ENCODE measurements around the gene TNFRSF1A.

TNFRSF1A gene

GRCh38 chr12:6330999-6331714 lies 10.7 kb downstream of the TNFRSF1A start:
- H3K4me3 ChIP-seq (ENCODE audit: low read depth, low read length), result no peak overlapping the region
- no peak for TF ChIP-seq CTCF (IDR thresholded peaks at IDR 0.05; ENCODE audit: borderline replicate concordance, insufficient read depth, low read depth, low read length)

GRCh38 chr12:6330192-6330591 lies 11.7 kb downstream of the TNFRSF1A start:
- H3K4me3 ChIP-seq (ENCODE audit: low read depth, low read length), result no peak overlapping the region
- TF ChIP-seq CTCF (IDR thresholded peaks at IDR 0.05; ENCODE audit: borderline replicate concordance, insufficient read depth, low read depth, low read length), result no peak

- H3K4me3 ChIP-seq (ENCODE audit: low read depth, low read length), result no peak overlapping the region
- TF ChIP-seq CTCF (IDR thresholded peaks at IDR 0.05; ENCODE audit: borderline replicate concordance, insufficient read depth, low read depth, low read length), result no peak
Observed at GRCh38 chr12:6329703-6330064, 12.2 kb downstream of the TNFRSF1A start.

- TF ChIP-seq CTCF (IDR thresholded peaks at IDR 0.05; ENCODE audit: borderline replicate concordance, insufficient read depth, low read depth, low read length), result no peak
- no peak overlapping the region for H3K4me3 ChIP-seq (ENCODE audit: low read depth, low read length)
Observed at GRCh38 chr12:6328945-6329702, 12.8 kb downstream of the TNFRSF1A start.

GRCh38 chr12:6328045-6328779 lies 13.7 kb downstream of the TNFRSF1A start:
- H3K4me3 ChIP-seq (ENCODE audit: low read depth, low read length), result no peak overlapping the region
- no peak for TF ChIP-seq CTCF (IDR thresholded peaks at IDR 0.05; ENCODE audit: borderline replicate concordance, insufficient read depth, low read depth, low read length)

- no peak for TF ChIP-seq CTCF (IDR thresholded peaks at IDR 0.05; ENCODE audit: borderline replicate concordance, insufficient read depth, low read depth, low read length)
- no peak overlapping the region for H3K4me3 ChIP-seq (ENCODE audit: low read depth, low read length)
Observed at GRCh38 chr12:6327229-6328041, 14.4 kb downstream of the TNFRSF1A start.

Measured in GM12875 (cell line).